HepG2 (cell line): ENCODE results near the gene CENPB. TPM values are rescaled to one million over a fixed set of nuclear protein-coding genes. Genes with fewer than 3 reads are reported as not detected.

ENCODE experiments used
- ATF1 ChIP-seq: IDR thresholded peaks from 2 replicates; pipeline ENCODE4 v1.6.1; 2016; ENCODE audit warnings: mild to moderate bottlenecking, control low read depth
- ISL2 ChIP-seq: sonication (generic); formaldehyde crosslinking; IDR thresholded peaks from 2 replicates; pipeline ENCODE4 v1.5.0; 2020; ENCODE audit warnings: missing genetic modification reagents
- PCBP1 ChIP-seq: fragments of 200-400 bp; formaldehyde crosslinking; IDR thresholded peaks from 2 replicates; pipeline ENCODE4 v1.6.1; 2017; ENCODE audit warnings: mild to moderate bottlenecking, low read depth, low read length, borderline replicate concordance
- REL ChIP-seq: sonication (generic); formaldehyde crosslinking; conservative IDR thresholded peaks from 2 replicates; pipeline ENCODE4 v1.8.0; 2022; ENCODE audit warnings: mild to moderate bottlenecking, missing genetic modification reagents, moderate library complexity
- SMAD1 ChIP-seq: sonication (generic); formaldehyde crosslinking; IDR thresholded peaks from 2 replicates; pipeline ENCODE4 v1.4.0; 2020; ENCODE audit warnings: missing genetic modification reagents, low read depth, mild to moderate bottlenecking, borderline replicate concordance
- YY1 ChIP-seq: IDR thresholded peaks from 2 replicates; pipeline ENCODE4 v1.6.1; 2011; ENCODE audit warnings: low read length, low read depth, moderate library complexity, mild to moderate bottlenecking; ENCODE audit not compliant: insufficient read depth, insufficient replicate concordance
- ZNF205 ChIP-seq: IDR thresholded peaks from 2 replicates; pipeline ENCODE4 v1.6.1; 2018; ENCODE audit warnings: missing biosample characterization, missing genetic modification reagents
- ZNF777 ChIP-seq: sonication (generic); formaldehyde crosslinking; IDR thresholded peaks from 2 replicates; pipeline ENCODE4 v1.4.0; 2020; ENCODE audit warnings: missing genetic modification reagents
- polyA plus RNA-seq, 8 experiments: library from polyadenylated mRNA; depleted of rRNA in 3 of 8; stranded (reverse) in 7 of 8; unstranded in 1 of 8; fragments of >200 nt; fragmentation: Illumina TruSeq in 4 of 8; extraction: Trizol in 4 of 8; gene quantifications; 2 replicates each; pipeline versions ENCODE4 v1.2.1 to v1.2.3, GENCODE V29; 2011 to 2016; ENCODE audit warnings: low read depth in 4 of 8, missing spikeins in 1 of 8, mixed read lengths in 1 of 8; ENCODE audit not compliant: insufficient read depth in 1 of 8
- total RNA-seq, 5 experiments: library from RNA; depleted of rRNA; stranded (reverse); fragments of >200 nt; fragmentation: Illumina TruSeq; extraction: Trizol; gene quantifications; 2 replicates each; pipeline ENCODE4 v1.2.3, GENCODE V29; 2016; ENCODE audit warnings: low read depth in 1 of 5
- TF ChIP-seq, protein P1 (sequence below): sonication (generic); formaldehyde crosslinking; IDR thresholded peaks from 2 replicates; pipeline ENCODE4 v1.5.0; 2020; ENCODE audit warnings: missing genetic modification reagents, mild to moderate bottlenecking, borderline replicate concordance
- TF ChIP-seq, protein P2 (sequence below): sonication (generic); formaldehyde crosslinking; IDR thresholded peaks from 2 replicates; pipeline ENCODE4 v1.4.0; 2020; ENCODE audit warnings: mild to moderate bottlenecking, missing genetic modification reagents
- TF ChIP-seq, protein P3 (sequence below): sonication (generic); formaldehyde crosslinking; IDR thresholded peaks from one replicate; pipeline ENCODE4 v1.5.1; 2020; ENCODE audit warnings: mild to moderate bottlenecking, missing genetic modification reagents; ENCODE audit errors: not compliant biosample characterization
- TF ChIP-seq, protein P4 (sequence below): sonication (generic); formaldehyde crosslinking; IDR thresholded peaks from 2 replicates; pipeline ENCODE4 v1.4.0; 2020; ENCODE audit warnings: mild to moderate bottlenecking, missing genetic modification reagents
- TF ChIP-seq, protein P5 (sequence below): IDR thresholded peaks from 2 replicates; pipeline ENCODE4 v1.6.1; 2016; ENCODE audit warnings: control low read depth

The CENPB gene
- total and polyA plus RNA-seq, 2 of the 13 experiments (the other 11 are each of a cell fraction or from before 2014, with no cell fraction given), result 10.4 to 54.5 TPM

DNA sequence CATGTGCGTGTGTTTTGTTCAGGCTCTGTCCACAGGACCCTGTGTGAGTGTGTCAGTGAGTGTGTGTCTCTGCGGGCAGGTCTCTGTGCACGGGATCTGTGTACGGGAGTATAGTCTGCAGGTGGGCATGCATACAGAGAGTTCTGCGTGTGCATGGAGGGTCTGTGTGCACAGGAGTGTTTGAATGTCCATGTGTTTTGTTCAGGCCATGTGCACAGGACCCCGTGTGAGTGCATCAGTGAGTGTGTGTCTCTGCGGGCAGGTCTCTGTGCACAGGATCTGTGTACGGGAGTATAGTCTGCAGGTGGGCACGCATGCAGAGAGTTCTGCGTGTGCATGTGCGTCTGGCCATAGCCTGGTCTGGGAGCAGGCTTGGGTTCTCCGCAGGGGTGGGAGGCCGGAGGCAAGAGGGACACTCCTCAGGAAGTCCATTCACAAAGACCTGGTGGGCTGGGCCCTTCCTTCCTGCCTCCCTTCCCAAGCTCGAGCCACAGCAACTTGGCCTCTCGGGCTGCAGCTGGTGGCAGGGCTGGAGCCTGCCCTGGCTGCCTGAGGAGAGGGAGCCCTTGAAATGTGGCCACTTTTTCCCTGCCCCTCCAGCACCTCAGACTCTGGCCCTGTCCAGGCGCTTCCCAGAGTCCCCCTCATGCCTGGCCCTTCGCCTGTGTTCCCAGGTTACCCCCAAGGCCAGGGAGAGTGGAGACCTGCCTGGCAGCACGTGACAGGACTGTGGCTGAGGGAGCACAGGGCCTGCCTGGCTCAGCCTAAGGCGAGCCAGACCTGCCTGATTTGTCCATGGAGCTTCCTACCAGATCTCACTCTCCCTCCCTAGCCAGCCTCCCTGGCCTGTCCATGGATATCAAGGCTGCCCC lies 47.2 kb downstream of the CENPB start (continued):
- TF ChIP-seq, protein P1, sequence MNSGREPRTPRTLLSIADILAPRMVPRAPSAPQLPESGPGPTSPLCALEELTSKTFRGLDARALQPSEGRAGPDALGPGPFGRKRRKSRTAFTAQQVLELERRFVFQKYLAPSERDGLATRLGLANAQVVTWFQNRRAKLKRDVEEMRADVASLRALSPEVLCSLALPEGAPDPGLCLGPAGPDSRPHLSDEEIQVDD (CRISPR knock-in tag), result peak; percentile 94
- TF ChIP-seq YY1 (no peak), ISL2 (CRISPR knock-in tag) (no peak), ZNF205 (no peak), SMAD1 (peak; percentile 21; the same call in 1 of the 2 replicates), PCBP1 (no peak), REL (CRISPR knock-in tag) (no peak; the same call in none of the 2 replicates), ZNF777 (0 out of 2 replicates have a peak, but pooled peaks have one; percentile 6), ATF1 (CRISPR knock-in tag) (no peak)
- TF ChIP-seq, protein P2, sequence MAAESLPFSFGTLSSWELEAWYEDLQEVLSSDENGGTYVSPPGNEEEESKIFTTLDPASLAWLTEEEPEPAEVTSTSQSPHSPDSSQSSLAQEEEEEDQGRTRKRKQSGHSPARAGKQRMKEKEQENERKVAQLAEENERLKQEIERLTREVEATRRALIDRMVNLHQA (CRISPR knock-in tag), result no peak
- TF ChIP-seq, protein P3, sequence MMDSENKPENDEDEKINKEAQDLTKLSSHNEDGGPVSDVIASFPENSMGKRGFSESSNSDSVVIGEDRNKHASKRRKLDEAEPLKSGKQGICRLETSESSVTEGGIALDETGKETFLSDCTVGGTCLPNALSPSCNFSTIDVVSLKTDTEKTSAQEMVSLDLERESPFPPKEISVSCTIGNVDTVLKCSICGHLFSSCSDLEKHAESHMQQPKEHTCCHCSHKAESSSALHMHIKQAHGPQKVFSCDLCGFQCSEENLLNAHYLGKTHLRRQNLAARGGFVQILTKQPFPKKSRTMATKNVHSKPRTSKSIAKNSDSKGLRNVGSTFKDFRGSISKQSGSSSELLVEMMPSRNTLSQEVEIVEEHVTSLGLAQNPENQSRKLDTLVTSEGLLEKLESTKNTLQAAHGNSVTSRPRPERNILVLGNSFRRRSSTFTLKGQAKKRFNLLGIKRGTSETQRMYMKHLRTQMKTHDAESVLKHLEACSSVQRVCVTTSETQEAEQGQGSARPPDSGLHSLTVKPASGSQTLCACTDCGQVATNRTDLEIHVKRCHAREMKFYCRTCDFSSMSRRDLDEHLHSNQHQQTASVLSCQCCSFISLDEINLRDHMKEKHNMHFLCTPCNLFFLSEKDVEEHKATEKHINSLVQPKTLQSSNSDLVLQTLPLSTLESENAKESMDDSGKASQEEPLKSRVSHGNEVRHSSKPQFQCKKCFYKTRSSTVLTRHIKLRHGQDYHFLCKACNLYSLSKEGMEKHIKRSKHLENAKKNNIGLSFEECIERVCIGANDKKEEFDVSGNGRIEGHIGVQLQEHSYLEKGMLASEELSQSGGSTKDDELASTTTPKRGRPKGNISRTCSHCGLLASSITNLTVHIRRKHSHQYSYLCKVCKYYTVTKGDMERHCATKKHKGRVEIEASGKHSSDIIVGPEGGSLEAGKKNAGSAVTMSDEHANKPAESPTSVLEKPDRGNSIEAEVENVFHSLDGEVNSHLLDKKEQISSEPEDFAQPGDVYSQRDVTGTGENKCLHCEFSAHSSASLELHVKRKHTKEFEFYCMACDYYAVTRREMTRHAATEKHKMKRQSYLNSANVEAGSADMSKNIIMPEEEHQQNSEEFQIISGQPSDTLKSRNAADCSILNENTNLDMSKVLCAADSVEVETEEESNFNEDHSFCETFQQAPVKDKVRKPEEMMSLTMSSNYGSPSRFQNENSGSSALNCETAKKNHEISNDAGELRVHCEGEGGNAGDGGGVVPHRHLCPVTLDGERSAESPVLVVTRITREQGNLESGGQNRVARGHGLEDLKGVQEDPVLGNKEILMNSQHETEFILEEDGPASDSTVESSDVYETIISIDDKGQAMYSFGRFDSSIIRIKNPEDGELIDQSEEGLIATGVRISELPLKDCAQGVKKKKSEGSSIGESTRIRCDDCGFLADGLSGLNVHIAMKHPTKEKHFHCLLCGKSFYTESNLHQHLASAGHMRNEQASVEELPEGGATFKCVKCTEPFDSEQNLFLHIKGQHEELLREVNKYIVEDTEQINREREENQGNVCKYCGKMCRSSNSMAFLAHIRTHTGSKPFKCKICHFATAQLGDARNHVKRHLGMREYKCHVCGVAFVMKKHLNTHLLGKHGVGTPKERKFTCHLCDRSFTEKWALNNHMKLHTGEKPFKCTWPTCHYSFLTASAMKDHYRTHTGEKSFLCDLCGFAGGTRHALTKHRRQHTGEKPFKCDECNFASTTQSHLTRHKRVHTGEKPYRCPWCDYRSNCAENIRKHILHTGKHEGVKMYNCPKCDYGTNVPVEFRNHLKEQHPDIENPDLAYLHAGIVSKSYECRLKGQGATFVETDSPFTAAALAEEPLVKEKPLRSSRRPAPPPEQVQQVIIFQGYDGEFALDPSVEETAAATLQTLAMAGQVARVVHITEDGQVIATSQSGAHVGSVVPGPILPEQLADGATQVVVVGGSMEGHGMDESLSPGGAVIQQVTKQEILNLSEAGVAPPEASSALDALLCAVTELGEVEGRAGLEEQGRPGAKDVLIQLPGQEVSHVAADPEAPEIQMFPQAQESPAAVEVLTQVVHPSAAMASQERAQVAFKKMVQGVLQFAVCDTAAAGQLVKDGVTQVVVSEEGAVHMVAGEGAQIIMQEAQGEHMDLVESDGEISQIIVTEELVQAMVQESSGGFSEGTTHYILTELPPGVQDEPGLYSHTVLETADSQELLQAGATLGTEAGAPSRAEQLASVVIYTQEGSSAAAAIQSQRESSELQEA, result no peak
- TF ChIP-seq, protein P4, sequence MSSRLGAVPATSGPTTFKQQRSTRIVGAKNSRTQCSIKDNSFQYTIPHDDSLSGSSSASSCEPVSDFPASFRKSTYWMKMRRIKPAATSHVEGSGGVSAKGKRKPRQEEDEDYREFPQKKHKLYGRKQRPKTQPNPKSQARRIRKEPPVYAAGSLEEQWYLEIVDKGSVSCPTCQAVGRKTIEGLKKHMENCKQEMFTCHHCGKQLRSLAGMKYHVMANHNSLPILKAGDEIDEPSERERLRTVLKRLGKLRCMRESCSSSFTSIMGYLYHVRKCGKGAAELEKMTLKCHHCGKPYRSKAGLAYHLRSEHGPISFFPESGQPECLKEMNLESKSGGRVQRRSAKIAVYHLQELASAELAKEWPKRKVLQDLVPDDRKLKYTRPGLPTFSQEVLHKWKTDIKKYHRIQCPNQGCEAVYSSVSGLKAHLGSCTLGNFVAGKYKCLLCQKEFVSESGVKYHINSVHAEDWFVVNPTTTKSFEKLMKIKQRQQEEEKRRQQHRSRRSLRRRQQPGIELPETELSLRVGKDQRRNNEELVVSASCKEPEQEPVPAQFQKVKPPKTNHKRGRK (CRISPR knock-in tag), result no peak
- TF ChIP-seq, protein P5, sequence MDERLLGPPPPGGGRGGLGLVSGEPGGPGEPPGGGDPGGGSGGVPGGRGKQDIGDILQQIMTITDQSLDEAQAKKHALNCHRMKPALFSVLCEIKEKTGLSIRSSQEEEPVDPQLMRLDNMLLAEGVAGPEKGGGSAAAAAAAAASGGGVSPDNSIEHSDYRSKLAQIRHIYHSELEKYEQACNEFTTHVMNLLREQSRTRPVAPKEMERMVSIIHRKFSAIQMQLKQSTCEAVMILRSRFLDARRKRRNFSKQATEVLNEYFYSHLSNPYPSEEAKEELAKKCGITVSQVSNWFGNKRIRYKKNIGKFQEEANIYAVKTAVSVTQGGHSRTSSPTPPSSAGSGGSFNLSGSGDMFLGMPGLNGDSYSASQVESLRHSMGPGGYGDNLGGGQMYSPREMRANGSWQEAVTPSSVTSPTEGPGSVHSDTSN (CRISPR knock-in tag), result no peak
